K562 (cell line): ENCODE data around the gene TCF4. TPM values are rescaled to one million over a fixed set of nuclear protein-coding genes. Genes with fewer than 3 reads are reported as not detected.
A peak's percentile ranks its signal among the peaks of the same experiment; 100 is the strongest.

Experiments
- ATAC-seq: fragments of 200-7000 bp; cut with Tn5 transposase; 3 replicates; pipeline ENCODE4 v1.9.1; 2020; ENCODE audit warnings: moderate library complexity
- BruUV-seq: library from RNA; stranded (reverse); fragments of 400-500 nt; replicated peaks from 2 replicates; lab custom pipeline; 2021; lab: Mats Ljungman, UMichigan
- CTCF ChIA-PET: fragments of 300-600 bp; formaldehyde crosslinking; extraction: SDS; loops from one replicate; lab custom pipeline; 2021; ENCODE audit warnings: low intra/inter-chr PET ratio; lab: Yijun Ruan, JAX
- POLR2A ChIA-PET: fragments of 300-600, 350-650 bp; sonication (Branson Sonifier 250); formaldehyde crosslinking; extraction: SDS; loops from one replicate; lab custom pipeline; 2021; ENCODE audit warnings: antibody characterized with exemption, inconsistent platforms; lab: Yijun Ruan, JAX
- DNase-seq, 4 experiments: peaks; one replicate each; pipeline versions ENCODE4 v3.0.0 to v3.0.0-alpha.2; 2011 to 2018; ENCODE audit warnings: low spot score in 3 of 4, mixed read lengths in 3 of 4; ENCODE audit errors: extremely low read depth in 1 of 4
- FAIRE-seq: peaks from 2 replicates; lab custom pipeline; 2011; peaks lifted over from hg19 to GRCh38; lab: Jason Lieb, UNC
- H2AFZ ChIP-seq: 2 replicates; pipeline ENCODE4 v1.6.0; 2011; ENCODE audit warnings: low read depth, low read length, control low read depth, inconsistent platforms
- H3K27ac ChIP-seq: fragments of 200-600 bp; 3 replicates; pipeline ENCODE4 v1.8.0; 2011; ENCODE audit warnings: low read depth, mild to moderate bottlenecking, control low read depth, inconsistent platforms, low read length, moderate library complexity, mixed read lengths; ENCODE audit errors: extremely low read depth
- H3K27me3 ChIP-seq, 2 experiments: fragments of 300-600 bp in 1 of 2; 2 replicates in 1 of 2; 3 replicates in 1 of 2; pipeline versions ENCODE4 v1.6.0 to v1.8.0; 2011; ENCODE audit warnings: inconsistent platforms in 2 of 2, low read length in 2 of 2, mild to moderate bottlenecking in 1 of 2, mixed read lengths in 1 of 2, moderate library complexity in 1 of 2; ENCODE audit not compliant: control insufficient read depth in 2 of 2, insufficient read depth in 2 of 2
- H3K36me3 ChIP-seq: fragments of 300-600 bp; 3 replicates; pipeline ENCODE4 v1.8.0; 2011; ENCODE audit warnings: mild to moderate bottlenecking, low read length, inconsistent platforms; ENCODE audit not compliant: control insufficient read depth, insufficient read depth
- H3K4me1 ChIP-seq, 2 experiments: fragments of 200-600 bp in 1 of 2; replicated peaks in 1 of 2; 2 replicates in 1 of 2; 3 replicates in 1 of 2; pipeline versions ENCODE4 v1.5.1 to v1.8.0; 2011; ENCODE audit warnings: inconsistent platforms in 2 of 2, low read length in 2 of 2, mild to moderate bottlenecking in 1 of 2, mixed read lengths in 1 of 2, moderate library complexity in 1 of 2; ENCODE audit not compliant: control insufficient read depth in 2 of 2, insufficient read depth in 2 of 2
- H3K4me2 ChIP-seq: 2 replicates; pipeline ENCODE4 v1.6.1; 2011; ENCODE audit warnings: low read length, control low read depth, inconsistent platforms, mixed read lengths; ENCODE audit not compliant: insufficient read depth
- H3K4me3 ChIP-seq: fragments of 200-600 bp; sonication (generic), shearing (Covaris generic); 2 replicates; pipeline ENCODE4 v1.5.1; 2016; ENCODE audit warnings: control low read depth, inconsistent platforms
- H3K79me2 ChIP-seq: fragments of 200-600 bp; 3 replicates; pipeline ENCODE4 v1.8.0; 2011; ENCODE audit warnings: low read length, inconsistent platforms; ENCODE audit not compliant: control insufficient read depth, insufficient read depth
- H3K9ac ChIP-seq, 2 experiments: 2 replicates each; pipeline versions ENCODE4 v1.6.0 to v1.6.1; 2011; ENCODE audit warnings: low read depth in 2 of 2, low read length in 2 of 2, control low read depth in 1 of 2, inconsistent platforms in 1 of 2, mild to moderate bottlenecking in 1 of 2, mixed read lengths in 1 of 2; ENCODE audit not compliant: insufficient read depth in 1 of 2
- H3K9me1 ChIP-seq: one replicate; pipeline ENCODE4 v1.6.0; 2011; ENCODE audit warnings: inconsistent platforms, mild to moderate bottlenecking, low read length, moderate library complexity; ENCODE audit not compliant: control insufficient read depth, insufficient read depth
- H3K9me3 ChIP-seq: replicated peaks from 2 replicates; pipeline ENCODE4 v1.5.1; 2011; ENCODE audit warnings: low read depth, low read length, inconsistent platforms; ENCODE audit not compliant: control insufficient read depth, insufficient read depth
- H4K20me1 ChIP-seq: replicated peaks from 2 replicates; pipeline ENCODE4 v1.6.1; 2011; ENCODE audit warnings: low read length, inconsistent platforms, mixed read lengths; ENCODE audit not compliant: control insufficient read depth, insufficient read depth
- ARID1B ChIP-seq: fragments of 450-650 bp; IDR thresholded peaks from 2 replicates; pipeline ENCODE4 v1.6.1; 2016; ENCODE audit warnings: antibody characterized with exemption, mild to moderate bottlenecking, inconsistent platforms
- FOXK2 ChIP-seq, 2 experiments: fragments of 450-650 bp; IDR thresholded peaks in 1 of 2; conservative IDR thresholded peaks in 1 of 2; 2 replicates each; pipeline ENCODE4 v1.6.1; 2016; ENCODE audit warnings: low read depth in 2 of 2, mild to moderate bottlenecking in 1 of 2
- FOXP1 ChIP-seq: sonication (generic); formaldehyde crosslinking; IDR thresholded peaks from 2 replicates; pipeline ENCODE4 v1.8.0; 2022; ENCODE audit warnings: mild to moderate bottlenecking, missing genetic modification reagents
- HSF4 ChIP-seq: fragments of 250-450 bp; sonication (Bioruptor Pico); IDR thresholded peaks from 2 replicates; pipeline ENCODE4 v2.1.2; 2022; ENCODE audit warnings: mild to moderate bottlenecking, moderate library complexity, borderline replicate concordance
- KLF10 ChIP-seq: fragments of 250-450 bp; sonication (Bioruptor Pico); IDR thresholded peaks from 2 replicates; pipeline ENCODE4 v1.6.1; 2021; ENCODE audit warnings: matching md5 sums
- NCOA4 ChIP-seq: fragments of 450-650 bp; IDR thresholded peaks from 2 replicates; pipeline ENCODE4 v1.6.1; 2018; ENCODE audit warnings: mild to moderate bottlenecking; ENCODE audit not compliant: partially characterized antibody
- NELFE ChIP-seq: IDR thresholded peaks from 2 replicates; pipeline ENCODE4 v1.6.1; 2011; ENCODE audit warnings: mild to moderate bottlenecking; ENCODE audit not compliant: insufficient read depth, insufficient read length
- OTX1 ChIP-seq: fragments of 450-650 bp; formaldehyde crosslinking; IDR thresholded peaks from 2 replicates; pipeline ENCODE4 v1.4.0; 2022; ENCODE audit warnings: mild to moderate bottlenecking
- PHB ChIP-seq: fragments of 250-450 bp; sonication (Bioruptor Pico); IDR thresholded peaks from 2 replicates; pipeline ENCODE4 v1.5.0; 2021
- PHF8 ChIP-seq: fragments of 200-600 bp; sonication (generic); IDR thresholded peaks from 2 replicates; pipeline ENCODE4 v1.6.1; 2012; ENCODE audit warnings: mixed run types, mild to moderate bottlenecking, inconsistent platforms, low read length, moderate library complexity, borderline replicate concordance
- RNF2 ChIP-seq: sonication (generic); IDR thresholded peaks from 2 replicates; pipeline ENCODE4 v1.6.1; 2016
- SMAD4 ChIP-seq: fragments of 250-450 bp; sonication (Bioruptor Pico); conservative IDR thresholded peaks from 2 replicates; pipeline ENCODE4 v1.8.0; 2021; ENCODE audit warnings: inconsistent platforms, mild to moderate bottlenecking, moderate library complexity
- SP2 ChIP-seq: IDR thresholded peaks from 2 replicates; pipeline ENCODE4 v1.6.1; 2011; ENCODE audit warnings: mild to moderate bottlenecking, low read depth, low read length, moderate library complexity; ENCODE audit not compliant: poor library complexity, severe bottlenecking; ENCODE audit errors: extremely low read depth
- ZEB2 ChIP-seq: fragments of 450-650 bp; IDR thresholded peaks from 2 replicates; pipeline ENCODE4 v1.6.1; 2016
- ZNF347 ChIP-seq: fragments of 450-650 bp; formaldehyde crosslinking; IDR thresholded peaks from 2 replicates; pipeline ENCODE4 v1.4.0; 2020; ENCODE audit warnings: low read depth, mild to moderate bottlenecking, moderate library complexity
- ZNF699 ChIP-seq: fragments of 250-450 bp; sonication (Bioruptor Pico); IDR thresholded peaks from 2 replicates; pipeline ENCODE4 v1.8.0; 2021; ENCODE audit warnings: mild to moderate bottlenecking, moderate library complexity; ENCODE audit not compliant: insufficient replicate concordance
- WGBS: fragments of 100-300 bp; shearing (Covaris generic); methylation state at CpG from one replicate; pipeline ENCODE4 v1.1.6; 2016; ENCODE audit warnings: low coverage, mixed read lengths; ENCODE audit not compliant: insufficient coverage; ENCODE audit errors: missing lambda C conversion rate; 5-methylcytosine and 5-hydroxymethylcytosine counted together
- in situ Hi-C: fragments of 300-500 bp; cut with MboI; formaldehyde crosslinking; loops from 4 replicates; pipeline ENCODE4 v1.15.0; 2018; ENCODE audit warnings: inconsistent platforms, mixed read lengths
- intact Hi-C: fragments of 100-400 bp; cut with micrococcal nuclease; formaldehyde crosslinking; loops from 2 replicates; pipeline ENCODE4 v1.14.2; 2022
- polyA plus RNA-seq, 8 experiments: library from polyadenylated mRNA; depleted of rRNA in 4 of 8; stranded (reverse) in 5 of 8; unstranded in 3 of 8; fragments of >200 nt; fragmentation: Nextera tagmentation in 2 of 8; fragmentation: Illumina TruSeq in 1 of 8; extraction: Ambion mirVana in 2 of 8; extraction: Trizol in 1 of 8; gene quantifications; 2 replicates each; pipeline versions ENCODE4 v1.2.1 to v1.2.3, GENCODE V29; 2011 to 2014; ENCODE audit warnings: inconsistent platforms in 1 of 8, missing spikeins in 1 of 8
- total RNA-seq, 7 experiments: library from RNA; depleted of rRNA in 6 of 7; stranded (reverse); fragments of >200 nt in 6 of 7; fragmentation: Illumina TruSeq in 2 of 7; extraction: Trizol in 2 of 7; gene quantifications; 2 replicates each; pipeline versions ENCODE4 v1.2.1 to v1.2.3, GENCODE V29; 2011 to 2021; ENCODE audit warnings: low replicate concordance in 1 of 7
- TF ChIP-seq, protein P1 (sequence below): fragments of 250-450 bp; sonication (Bioruptor Pico); IDR thresholded peaks from 2 replicates; pipeline ENCODE4 v1.4.0; 2020
- TF ChIP-seq, protein P2 (sequence below): IDR thresholded peaks from 3 replicates; pipeline ENCODE4 v1.6.1; 2011; ENCODE audit warnings: borderline replicate concordance, mild to moderate bottlenecking; ENCODE audit not compliant: insufficient read length, insufficient read depth
- TF ChIP-seq, protein P3 (sequence below): fragments of 250-450 bp; sonication (Bioruptor Pico); IDR thresholded peaks from 2 replicates; pipeline ENCODE4 v1.8.0; 2022; ENCODE audit warnings: moderate library complexity, mild to moderate bottlenecking, inconsistent platforms

The TCF4 gene
- total and polyA plus RNA-seq, 9 of the 15 experiments (the other 6 are each of a cell fraction or from before 2014, with no cell fraction given), result 4.8 to 24.7 (median 15.2) TPM

DNA sequence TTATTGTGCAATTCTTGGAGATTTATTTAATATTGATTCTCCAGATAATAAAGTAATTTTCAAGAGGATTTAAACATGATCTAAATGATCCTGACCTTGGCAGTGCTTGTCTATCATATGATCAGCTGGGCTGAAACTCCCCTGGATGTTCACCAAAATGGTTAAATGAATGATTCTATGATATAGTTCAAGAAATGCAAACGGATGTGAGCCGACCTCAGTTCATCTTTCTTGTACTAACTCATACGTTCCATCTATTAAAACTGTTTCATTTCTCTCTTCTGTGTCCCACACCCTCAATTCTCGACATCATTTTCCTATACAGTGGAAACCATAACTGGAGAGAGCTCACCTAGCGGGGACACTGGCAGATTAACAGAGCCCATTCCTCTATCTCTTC, 347.0 kb downstream of the TCF4 start:
- 41% methylated on average over 5 of the region's 5 CpGs for WGBS
- H3K36me3 ChIP-seq, result no peaks in the 10 kb centered on the region; the same call in 2 of the 3 replicates
- FAIRE-seq (peak; percentile 19), DNase-seq (no peak), ATAC-seq (no peak)
- no peaks in the 10 kb centered on the region for H4K20me1 ChIP-seq
- H3K9ac ChIP-seq, result no peak overlapping the region
- no peaks in the 10 kb centered on the region; the same call in 2 of the 3 replicates for H3K79me2 ChIP-seq
- intact Hi-C loops (no loop called here), in situ Hi-C loops (loop anchor here (25.0 kb wide), 2 partner anchors 546 to 1321 kb away; no protein-coding TSS in a partner anchor)
- BruUV-seq, result no TSS peak
- CTCF ChIA-PET, result no interaction called here
- TF ChIP-seq PHF8 (no peak), ZNF347 (no peak), NCOA4 (no peak), RNF2 (no peak), SP2 (no peak), FOXP1 (CRISPR knock-in tag) (no peak), ZEB2 (no peak), OTX1 (CRISPR knock-in tag) (no peak), SMAD4 (CRISPR knock-in tag) (no peak), ARID1B (no peak), ZNF699 (no peak), HSF4 (CRISPR knock-in tag) (no peak), NELFE (no peak), PHB (CRISPR knock-in tag) (no peak), KLF10 (CRISPR knock-in tag) (no peak), FOXK2 (conservative IDR thresholded peaks at IDR 0.05 in 1 of 2, IDR thresholded peaks at IDR 0.05 in 1 of 2; ENCODE audit: low read depth in 2 of 2) (no peak)
- TF ChIP-seq, protein P1, sequence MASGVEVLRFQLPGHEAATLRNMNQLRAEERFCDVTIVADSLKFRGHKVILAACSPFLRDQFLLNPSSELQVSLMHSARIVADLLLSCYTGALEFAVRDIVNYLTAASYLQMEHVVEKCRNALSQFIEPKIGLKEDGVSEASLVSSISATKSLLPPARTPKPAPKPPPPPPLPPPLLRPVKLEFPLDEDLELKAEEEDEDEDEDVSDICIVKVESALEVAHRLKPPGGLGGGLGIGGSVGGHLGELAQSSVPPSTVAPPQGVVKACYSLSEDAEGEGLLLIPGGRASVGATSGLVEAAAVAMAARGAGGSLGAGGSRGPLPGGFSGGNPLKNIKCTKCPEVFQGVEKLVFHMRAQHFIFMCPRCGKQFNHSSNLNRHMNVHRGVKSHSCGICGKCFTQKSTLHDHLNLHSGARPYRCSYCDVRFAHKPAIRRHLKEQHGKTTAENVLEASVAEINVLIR, result no peak
- TF ChIP-seq, protein P2, sequence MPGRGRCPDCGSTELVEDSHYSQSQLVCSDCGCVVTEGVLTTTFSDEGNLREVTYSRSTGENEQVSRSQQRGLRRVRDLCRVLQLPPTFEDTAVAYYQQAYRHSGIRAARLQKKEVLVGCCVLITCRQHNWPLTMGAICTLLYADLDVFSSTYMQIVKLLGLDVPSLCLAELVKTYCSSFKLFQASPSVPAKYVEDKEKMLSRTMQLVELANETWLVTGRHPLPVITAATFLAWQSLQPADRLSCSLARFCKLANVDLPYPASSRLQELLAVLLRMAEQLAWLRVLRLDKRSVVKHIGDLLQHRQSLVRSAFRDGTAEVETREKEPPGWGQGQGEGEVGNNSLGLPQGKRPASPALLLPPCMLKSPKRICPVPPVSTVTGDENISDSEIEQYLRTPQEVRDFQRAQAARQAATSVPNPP, result no peak
- TF ChIP-seq, protein P3, sequence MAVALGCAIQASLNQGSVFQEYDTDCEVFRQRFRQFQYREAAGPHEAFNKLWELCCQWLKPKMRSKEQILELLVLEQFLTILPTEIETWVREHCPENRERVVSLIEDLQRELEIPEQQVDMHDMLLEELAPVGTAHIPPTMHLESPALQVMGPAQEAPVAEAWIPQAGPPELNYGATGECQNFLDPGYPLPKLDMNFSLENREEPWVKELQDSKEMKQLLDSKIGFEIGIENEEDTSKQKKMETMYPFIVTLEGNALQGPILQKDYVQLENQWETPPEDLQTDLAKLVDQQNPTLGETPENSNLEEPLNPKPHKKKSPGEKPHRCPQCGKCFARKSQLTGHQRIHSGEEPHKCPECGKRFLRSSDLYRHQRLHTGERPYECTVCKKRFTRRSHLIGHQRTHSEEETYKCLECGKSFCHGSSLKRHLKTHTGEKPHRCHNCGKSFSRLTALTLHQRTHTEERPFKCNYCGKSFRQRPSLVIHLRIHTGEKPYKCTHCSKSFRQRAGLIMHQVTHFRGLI, result no peak
- no peak overlapping the region for H2AFZ ChIP-seq
- no peaks in the 10 kb centered on the region for H3K9me1 ChIP-seq
- H3K4me3 ChIP-seq, result no peak overlapping the region
- H3K4me2 ChIP-seq, result no peak overlapping the region
- H3K9me3 ChIP-seq, result no peaks in the 10 kb centered on the region
- no peak overlapping the region for H3K27ac ChIP-seq
- POLR2A ChIA-PET, result no interaction called here
- H3K27me3 ChIP-seq, result no peaks in the 10 kb centered on the region
- H3K4me1 ChIP-seq, result no peaks in the 10 kb centered on the region
